Liver (tissue), 9 donors: Measurements from ENCODE around the gene FOXK1. TPM values are rescaled to one million over a fixed set of nuclear protein-coding genes. Genes with fewer than 3 reads are reported as not detected.

Experiments used
- DNase-seq: peaks from one replicate; pipeline ENCODE4 v3.0.0-alpha.2; 2017; ENCODE audit warnings: low spot score
- H3K27ac ChIP-seq, 2 donors: one replicate each; pipeline ENCODE4 v1.7.0; 2013; ENCODE audit warnings: inconsistent platforms in 2 of 2, low read length in 2 of 2, control low read depth in 1 of 2, low read depth in 1 of 2, mild to moderate bottlenecking in 1 of 2
- H3K27me3 ChIP-seq, 4 donors: one replicate each; pipeline versions ENCODE4 v1.6.1 to v1.7.0; 2013; ENCODE audit warnings: low read length in 3 of 4, inconsistent platforms in 1 of 4, mild to moderate bottlenecking in 1 of 4, moderate library complexity in 1 of 4; ENCODE audit not compliant: control insufficient read depth in 4 of 4, insufficient read depth in 4 of 4
- H3K36me3 ChIP-seq, 4 donors: one replicate each; pipeline versions ENCODE4 v1.6.1 to v1.7.0; 2013; ENCODE audit warnings: low read length in 3 of 4, mild to moderate bottlenecking in 3 of 4, low read depth in 1 of 4, moderate library complexity in 1 of 4; ENCODE audit not compliant: control insufficient read depth in 4 of 4, insufficient read depth in 3 of 4
- H3K4me1 ChIP-seq, 4 donors: one replicate each; pipeline versions ENCODE4 v1.6.1 to v1.7.0; 2013; ENCODE audit warnings: low read length in 3 of 4, mild to moderate bottlenecking in 3 of 4, moderate library complexity in 1 of 4; ENCODE audit not compliant: control insufficient read depth in 4 of 4, insufficient read depth in 4 of 4
- H3K4me3 ChIP-seq, 3 donors: one replicate each; pipeline versions ENCODE4 v1.6.1 to v1.7.0; 2013; ENCODE audit warnings: low read length in 3 of 3, control low read depth in 1 of 3, low read depth in 1 of 3, mild to moderate bottlenecking in 1 of 3
- H3K9ac ChIP-seq, 2 donors: one replicate each; pipeline ENCODE4 v1.7.0; 2013; ENCODE audit warnings: low read length in 2 of 2, mild to moderate bottlenecking in 2 of 2, moderate library complexity in 2 of 2, control low read depth in 1 of 2, low read depth in 1 of 2
- H3K9me3 ChIP-seq, 4 donors: one replicate each; pipeline versions ENCODE4 v1.6.1 to v1.7.0; 2013; ENCODE audit warnings: low read length in 3 of 4; ENCODE audit not compliant: control insufficient read depth in 4 of 4
- ATF3 ChIP-seq: IDR thresholded peaks from 2 replicates; pipeline ENCODE4 v1.6.1; 2016; ENCODE audit warnings: antibody characterized with exemption
- CTCF ChIP-seq: fragments of 150-350 bp; IDR thresholded peaks from 2 replicates; pipeline ENCODE4 v1.5.1; 2017; ENCODE audit warnings: improper control_type of control experiment, low read depth, low read length; ENCODE audit not compliant: missing input control
- EGR1 ChIP-seq, 2 donors: IDR thresholded peaks; 2 replicates each; pipeline ENCODE4 v1.6.1; 2016 to 2018; ENCODE audit warnings: antibody characterized with exemption in 2 of 2, low read depth in 2 of 2
- FOXA1 ChIP-seq: IDR thresholded peaks from 2 replicates; pipeline ENCODE4 v1.6.1; 2016; ENCODE audit warnings: antibody characterized with exemption
- FOXA2 ChIP-seq: IDR thresholded peaks from 2 replicates; pipeline ENCODE4 v1.6.1; 2016; ENCODE audit warnings: antibody characterized with exemption
- GABPA ChIP-seq, 2 donors: IDR thresholded peaks in 1 of 2; conservative IDR thresholded peaks in 1 of 2; 2 replicates each; pipeline ENCODE4 v1.6.1; 2016; ENCODE audit warnings: antibody characterized with exemption in 2 of 2, mild to moderate bottlenecking in 1 of 2, moderate library complexity in 1 of 2
- HNF4A ChIP-seq, 2 donors: conservative IDR thresholded peaks; 2 replicates each; pipeline ENCODE4 v1.6.1; 2016; ENCODE audit warnings: antibody characterized with exemption in 2 of 2, mild to moderate bottlenecking in 2 of 2
- HNF4G ChIP-seq: IDR thresholded peaks from 2 replicates; pipeline ENCODE4 v1.6.1; 2016; ENCODE audit warnings: antibody characterized with exemption
- JUND ChIP-seq, 2 donors: IDR thresholded peaks; 2 replicates each; pipeline ENCODE4 v1.6.1; 2016; ENCODE audit warnings: antibody characterized with exemption in 2 of 2
- MAX ChIP-seq: IDR thresholded peaks from 2 replicates; pipeline ENCODE4 v1.6.1; 2016; ENCODE audit warnings: antibody characterized with exemption
- NR2F2 ChIP-seq: IDR thresholded peaks from 2 replicates; pipeline ENCODE4 v1.6.1; 2016; ENCODE audit warnings: antibody characterized with exemption
- RAD21 ChIP-seq, 2 donors: IDR thresholded peaks; 2 replicates each; pipeline ENCODE4 v1.6.1; 2016; ENCODE audit warnings: antibody characterized with exemption in 2 of 2, mild to moderate bottlenecking in 2 of 2
- REST ChIP-seq: IDR thresholded peaks from 2 replicates; pipeline ENCODE4 v1.6.1; 2016; ENCODE audit warnings: antibody characterized with exemption, mild to moderate bottlenecking
- RXRA ChIP-seq, 2 donors: IDR thresholded peaks; 2 replicates each; pipeline ENCODE4 v1.6.1; 2017 to 2018; ENCODE audit warnings: antibody characterized with exemption in 2 of 2, mild to moderate bottlenecking in 1 of 2
- SP1 ChIP-seq: IDR thresholded peaks from 2 replicates; pipeline ENCODE4 v1.6.1; 2018; ENCODE audit warnings: antibody characterized with exemption, mild to moderate bottlenecking
- TAF1 ChIP-seq: conservative IDR thresholded peaks from 2 replicates; pipeline ENCODE4 v1.6.1; 2016; ENCODE audit warnings: antibody characterized with exemption, mild to moderate bottlenecking
- YY1 ChIP-seq: IDR thresholded peaks from 2 replicates; pipeline ENCODE4 v1.6.1; 2016; ENCODE audit warnings: antibody characterized with exemption, mild to moderate bottlenecking
- ZBTB33 ChIP-seq: IDR thresholded peaks from 2 replicates; pipeline ENCODE4 v1.6.1; 2016; ENCODE audit warnings: antibody characterized with exemption
- WGBS: extraction: QIAGEN DNeasy Blood & Tissue Kit; methylation state at CpG from one replicate; pipeline ENCODE4 v1.1.7; 2013; 5-methylcytosine and 5-hydroxymethylcytosine counted together
- polyA plus RNA-seq, 2 donors: library from polyadenylated mRNA; stranded (reverse) in 1 of 2; unstranded in 1 of 2; fragments of 200-250 nt in 1 of 2; fragments of >200 nt in 1 of 2; fragmentation: Nextera tagmentation in 1 of 2; extraction: Ambion mirVana in 1 of 2; gene quantifications; one replicate each; pipeline versions ENCODE4 v1.2.1 to v1.2.3, GENCODE V29; 2013 to 2015
- total RNA-seq, 2 donors: library from RNA; depleted of rRNA; stranded (reverse); fragments of >200 nt; gene quantifications; one replicate each; pipeline ENCODE4 v1.2.3, GENCODE V29; 2014
- donor health status: healthy.
- donor health status: healthy.
- donor health status: healthy.
- donor health status: healthy.
- donor health status: healthy.

FOXK1 gene
- total and polyA plus RNA-seq, 4 donors = 1.2 to 8.5 (median 4.4) TPM

- Histone ChIP-seq H3K9ac (no peak overlapping the region), H3K9me3 (no peaks in the 10 kb centered on the region), H3K4me3 (no peak overlapping the region), H3K4me1 (peaks cover 0 to 5% (median 3%) of the 10 kb centered on the region in 4 donors), H3K36me3 (no peaks in the 10 kb centered on the region), H3K27ac (no peak overlapping the region), H3K27me3 (no peaks in the 10 kb centered on the region)
- TF ChIP-seq HNF4G (no peak), HNF4A (conservative IDR thresholded peaks at IDR 0.05) (no peak), RAD21 (IDR thresholded peaks at IDR 0.05) (no peak), EGR1 (IDR thresholded peaks at IDR 0.05; ENCODE audit: low read depth in 2 of 2) (no peak), TAF1 (no peak), SP1 (no peak), FOXA2 (no peak), FOXA1 (no peak), MAX (no peak), ZBTB33 (no peak), GABPA (IDR thresholded peaks at IDR 0.05 in 1 of 2, conservative IDR thresholded peaks at IDR 0.05 in 1 of 2) (no peak), REST (no peak), YY1 (no peak), CTCF (no peak), NR2F2 (no peak), JUND (IDR thresholded peaks at IDR 0.05) (no peak), RXRA (IDR thresholded peaks at IDR 0.05) (no peak), ATF3 (no peak)
- no peak for DNase-seq
- WGBS = 98% methylated on average over 9 of the region's 9 CpGs
Observed at GRCh38 chr7:4703532-4703931, 21.4 kb downstream of the FOXK1 start.
